ENCODE results near the gene MAN2A2. TPM values are rescaled to one million over a fixed set of nuclear protein-coding genes. Genes with fewer than 3 reads are reported as not detected.

MAN2A2 gene
- total and polyA plus RNA-seq, 9 of the 15 experiments (the other 6 are each of a cell fraction or from before 2014, with no cell fraction given), result 7.3 to 151 (median 43.4) TPM

- TF ChIP-seq PHF8 (IDR thresholded peaks at IDR 0.05; ENCODE audit: borderline replicate concordance, low read length) (peak; percentile 27; the same call in 1 of the 2 replicates), ZNF445 (CRISPR knock-in tag; IDR thresholded peaks at IDR 0.05; ENCODE audit: low read depth) (no peak), FOXA1 (IDR thresholded peaks at IDR 0.05; ENCODE audit: borderline replicate concordance) (no peak), ADNP (tag; IDR thresholded peaks at IDR 0.05) (no peak), MECOM (CRISPR knock-in tag; IDR thresholded peaks at IDR 0.05) (no peak), KLF16 (IDR thresholded peaks at IDR 0.05) (no peak), MCM5 (IDR thresholded peaks at IDR 0.05; ENCODE audit: low read depth) (no peak), ZNF436 (CRISPR knock-in tag; IDR thresholded peaks at IDR 0.05) (no peak)
Observed at GRCh38 chr15:90869601-90870353, 33.3 kb upstream of the MAN2A2 start (continued).

DNA sequence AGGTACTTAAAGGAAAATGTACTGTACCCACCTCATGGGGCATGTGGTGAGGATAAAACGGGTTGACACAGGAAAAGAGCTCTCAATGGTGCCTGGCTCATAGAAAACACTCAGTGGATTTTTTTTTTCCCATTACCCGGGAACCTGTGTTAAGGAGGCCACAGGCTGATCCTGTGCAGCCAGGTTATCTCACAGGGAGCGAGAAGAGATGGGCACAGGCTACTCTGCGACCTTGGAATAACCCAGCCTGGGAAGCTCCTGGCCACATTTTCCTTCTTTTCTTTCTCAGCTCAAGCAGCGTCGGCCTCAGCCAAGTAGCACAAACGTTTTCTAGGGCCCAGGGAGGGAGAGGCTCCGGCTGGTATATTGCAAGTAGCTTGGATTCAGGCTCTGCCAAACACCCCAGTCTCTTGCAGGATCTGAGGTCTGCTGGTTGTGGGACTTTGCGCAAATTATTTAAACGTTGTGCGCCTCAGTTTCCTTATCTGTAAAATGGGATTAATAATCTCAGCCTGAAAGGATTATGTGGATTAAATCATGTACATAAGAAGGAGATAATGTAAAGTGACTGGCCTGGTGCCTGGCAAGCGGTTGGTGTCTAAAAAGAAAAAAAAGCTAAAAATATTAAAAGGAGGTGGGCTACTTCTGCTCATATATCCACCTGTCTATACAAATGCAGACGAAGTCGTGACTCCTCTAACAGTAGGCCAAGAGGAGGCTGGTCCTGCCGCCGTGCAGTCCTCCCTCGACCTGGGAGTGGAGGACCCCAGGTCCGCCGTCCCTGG, 32.6 kb upstream of the MAN2A2 start:
- in situ Hi-C loops (cut with MboI) (no loop called here), intact Hi-C loops (cut with micrococcal nuclease) (loop anchor here (5.0 kb wide), 3 partner anchors 48 to 218 kb away; partner anchors contain the start of gene BLM)
- no peaks in the 10 kb centered on the region for H3K9me3 ChIP-seq (replicated peaks; ENCODE audit: control insufficient read depth, insufficient read depth, low read depth, low read length)
- H3K9ac ChIP-seq (ENCODE audit: insufficient read depth in 1 of 2, low read depth in 2 of 2, low read length in 2 of 2), result peak overlapping the region; percentile 95 to 96
- H3K4me3 ChIP-seq, result peak overlapping the region; percentile 78
- H3K27me3 ChIP-seq (ENCODE audit: control insufficient read depth in 2 of 2, insufficient read depth in 2 of 2, low read length in 2 of 2), result no peaks in the 10 kb centered on the region; a peak in 1 of 5 replicates
- peaks cover 67 to 76% of the 10 kb centered on the region in 2 experiments for H3K4me1 ChIP-seq (replicated peaks in 1 of 2; ENCODE audit: control insufficient read depth in 2 of 2, insufficient read depth in 2 of 2, low read length in 2 of 2)
- 2% methylated on average over 18 of the region's 19 CpGs for WGBS (ENCODE audit: insufficient coverage, low coverage, missing lambda C conversion rate)
- H3K27ac ChIP-seq (ENCODE audit: extremely low read depth, low read depth, low read length), result peak overlapping the region; percentile 96
- ChIA-PET POLR2A (interaction anchor here (0.6 to 2.2 kb wide), 12 partner anchors 11 to 913 kb away, joined by 3 to 10 read pairs (median 4); no protein-coding TSS in a partner anchor), CTCF (ENCODE audit: low intra/inter-chr PET ratio) (interaction anchor here (1.0 kb wide), 1 partner anchor 30 kb away, joined by 4 read pairs; no protein-coding TSS in a partner anchor)
- FAIRE-seq (no peak), DNase-seq (ENCODE audit: extremely low read depth in 1 of 4, low spot score in 3 of 4) (peak in 1 of 4 experiments; percentile 41), ATAC-seq (peak; percentile 5)
- peaks cover 24% of the 10 kb centered on the region for H3K36me3 ChIP-seq (ENCODE audit: control insufficient read depth, insufficient read depth, low read length)
- H4K20me1 ChIP-seq (replicated peaks; ENCODE audit: control insufficient read depth, insufficient read depth, low read length), result peaks cover 12% of the 10 kb centered on the region; the same call in 1 of the 2 replicates
- peak overlapping the region; percentile 91 for H3K4me2 ChIP-seq (ENCODE audit: insufficient read depth, low read length)
- H3K9me1 ChIP-seq (ENCODE audit: control insufficient read depth, insufficient read depth, low read length), result no peaks in the 10 kb centered on the region
- TSS peak; percentile 83 for BruUV-seq (replicated peaks)
- H3K79me2 ChIP-seq (ENCODE audit: control insufficient read depth, insufficient read depth, low read length), result peaks cover 58% of the 10 kb centered on the region
- peak overlapping the region; percentile 34; the same call in 1 of the 2 replicates for H2AFZ ChIP-seq (ENCODE audit: low read depth, low read length)
- TF ChIP-seq, protein P1, sequence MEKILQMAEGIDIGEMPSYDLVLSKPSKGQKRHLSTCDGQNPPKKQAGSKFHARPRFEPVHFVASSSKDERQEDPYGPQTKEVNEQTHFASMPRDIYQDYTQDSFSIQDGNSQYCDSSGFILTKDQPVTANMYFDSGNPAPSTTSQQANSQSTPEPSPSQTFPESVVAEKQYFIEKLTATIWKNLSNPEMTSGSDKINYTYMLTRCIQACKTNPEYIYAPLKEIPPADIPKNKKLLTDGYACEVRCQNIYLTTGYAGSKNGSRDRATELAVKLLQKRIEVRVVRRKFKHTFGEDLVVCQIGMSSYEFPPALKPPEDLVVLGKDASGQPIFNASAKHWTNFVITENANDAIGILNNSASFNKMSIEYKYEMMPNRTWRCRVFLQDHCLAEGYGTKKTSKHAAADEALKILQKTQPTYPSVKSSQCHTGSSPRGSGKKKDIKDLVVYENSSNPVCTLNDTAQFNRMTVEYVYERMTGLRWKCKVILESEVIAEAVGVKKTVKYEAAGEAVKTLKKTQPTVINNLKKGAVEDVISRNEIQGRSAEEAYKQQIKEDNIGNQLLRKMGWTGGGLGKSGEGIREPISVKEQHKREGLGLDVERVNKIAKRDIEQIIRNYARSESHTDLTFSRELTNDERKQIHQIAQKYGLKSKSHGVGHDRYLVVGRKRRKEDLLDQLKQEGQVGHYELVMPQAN (IDR thresholded peaks at IDR 0.05; ENCODE audit: borderline replicate concordance), result 0 out of 2 replicates have a peak, but pooled peaks have one; percentile 17
- TF ChIP-seq ZNF263 (CRISPR knock-in tag; IDR thresholded peaks at IDR 0.05; ENCODE audit: borderline replicate concordance) (peak; percentile 84; the same call in 1 of the 2 replicates), HMGXB4 (CRISPR knock-in tag; IDR thresholded peaks at IDR 0.05) (no peak), E2F8 (IDR thresholded peaks at IDR 0.05; ENCODE audit: low read depth, partially characterized antibody) (no peak)
